T-helper 1 cell (primary cell): Measurements from ENCODE around the gene CRAMP1.
A peak's percentile ranks its signal among the peaks of the same experiment; 100 is the strongest.
"Not testable (repeated sequence)": the region's sequence is repeated elsewhere in the genome, so short reads cannot be mapped to it uniquely, and the experiment has no call there.

ENCODE experiments used
- DNase-seq, 5 donors: peaks; one replicate each; pipeline ENCODE4 v3.0.0-alpha.2; 2012 to 2020
- total RNA-seq, 4 donors: gene quantifications; one replicate each; lab custom pipeline; 2026; lab: John Stamatoyannopoulos, UW

Gene CRAMP1
- 15.3 to 24.1 (median 19.9) reads per million in 4 donors for total RNA-seq

GRCh38 chr16:1612320-1613111, at the start of gene CRAMP1:
TSS of gene CRAMP1 (plus strand) at chr16:1612360. CDS start at chr16:1614640, 2,280 bp downstream.
- DNase-seq, result peak in 2 of 5 donors; percentile 10 to 21

GRCh38 chr16:1563786-1564185, 48.4 kb upstream of the CRAMP1 start:
- no peak for DNase-seq

- no peak for DNase-seq
These were observed 47.8 kb upstream of the CRAMP1 start for GRCh38 chr16:1564325-1564724.

- DNase-seq, result no peak
These were observed 46.9 kb upstream of the CRAMP1 start for GRCh38 chr16:1565083-1565805.

- DNase-seq, result no peak
These were observed 44.2 kb upstream of the CRAMP1 start for GRCh38 chr16:1567988-1568387.

GRCh38 chr16:1571012-1571671, 41.0 kb upstream of the CRAMP1 start:
- DNase-seq, result no peak

- no peak for DNase-seq
These were observed 39.5 kb upstream of the CRAMP1 start for GRCh38 chr16:1572673-1573072.

GRCh38 chr16:1573301-1573700, 38.9 kb upstream of the CRAMP1 start:
- DNase-seq, result no peak

- no peak for DNase-seq
These were observed 36.6 kb upstream of the CRAMP1 start for GRCh38 chr16:1575578-1575977.

GRCh38 chr16:1579214-1579613, 32.9 kb upstream of the CRAMP1 start:
- DNase-seq, result peak in 1 of 5 donors; percentile 13

GRCh38 chr16:1580256-1580655, 31.9 kb upstream of the CRAMP1 start:
- DNase-seq, result no peak

GRCh38 chr16:1580956-1581355, 31.2 kb upstream of the CRAMP1 start:
- no peak for DNase-seq

GRCh38 chr16:1581804-1582203, 30.4 kb upstream of the CRAMP1 start:
- no peak for DNase-seq

GRCh38 chr16:1583180-1583579, 29.0 kb upstream of the CRAMP1 start:
- DNase-seq, result no peak

GRCh38 chr16:1584926-1585484, 27.2 kb upstream of the CRAMP1 start:
- DNase-seq, result no peak

GRCh38 chr16:1590366-1590765, 21.8 kb upstream of the CRAMP1 start:
- no peak for DNase-seq

GRCh38 chr16:1590930-1591705, 21.0 kb upstream of the CRAMP1 start:
- no peak for DNase-seq

GRCh38 chr16:1592446-1592845, 19.7 kb upstream of the CRAMP1 start:
- DNase-seq, result no peak

GRCh38 chr16:1595511-1595910, 16.6 kb upstream of the CRAMP1 start:
- not testable (repeated sequence) for DNase-seq

- no peak for DNase-seq
These were observed 15.6 kb upstream of the CRAMP1 start for GRCh38 chr16:1596516-1596915.

GRCh38 chr16:1597154-1597553, 15.0 kb upstream of the CRAMP1 start:
- no peak for DNase-seq

GRCh38 chr16:1601031-1601430, 11.1 kb upstream of the CRAMP1 start:
- no peak for DNase-seq
